ENCODE results near the gene TACR1.

DNA sequence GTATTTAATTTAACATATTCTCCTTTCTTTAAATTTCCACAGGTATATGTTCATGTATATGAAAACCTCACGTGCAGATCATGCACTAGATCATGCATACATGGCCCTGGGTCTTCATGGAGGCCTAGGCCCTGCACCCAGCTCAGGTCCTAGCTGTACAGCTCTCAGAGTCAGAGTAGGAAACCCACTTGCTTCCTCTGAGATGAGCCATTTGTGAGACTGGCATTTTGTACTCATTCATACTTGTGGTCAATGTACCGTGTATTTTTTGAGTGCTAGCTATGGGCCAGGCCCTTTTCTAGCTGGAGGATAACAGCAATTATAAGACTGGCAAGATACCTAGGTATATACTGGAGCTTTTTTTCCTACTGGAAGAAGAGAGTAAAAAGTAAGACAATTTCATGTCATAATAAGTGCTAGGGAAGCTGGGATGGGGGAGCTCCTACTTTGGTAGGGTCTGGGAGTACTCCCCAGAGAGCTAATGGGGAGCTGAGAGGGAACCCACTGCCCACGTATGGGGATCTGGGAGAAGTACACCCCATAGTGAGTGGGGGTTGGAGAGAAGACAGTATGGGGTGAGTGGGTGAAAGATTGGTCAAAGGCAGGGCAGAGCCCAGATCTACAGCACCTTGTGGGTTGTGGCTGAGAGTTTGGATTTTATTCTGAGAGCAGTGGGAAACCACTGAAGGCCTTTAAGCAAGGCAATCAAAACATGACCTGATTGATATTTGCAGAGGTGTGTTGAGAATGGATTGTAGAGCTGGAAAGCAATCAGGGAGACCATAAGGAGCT lies 168.9 kb downstream of the TACR1 start:
- TF ChIP-seq, protein P1, sequence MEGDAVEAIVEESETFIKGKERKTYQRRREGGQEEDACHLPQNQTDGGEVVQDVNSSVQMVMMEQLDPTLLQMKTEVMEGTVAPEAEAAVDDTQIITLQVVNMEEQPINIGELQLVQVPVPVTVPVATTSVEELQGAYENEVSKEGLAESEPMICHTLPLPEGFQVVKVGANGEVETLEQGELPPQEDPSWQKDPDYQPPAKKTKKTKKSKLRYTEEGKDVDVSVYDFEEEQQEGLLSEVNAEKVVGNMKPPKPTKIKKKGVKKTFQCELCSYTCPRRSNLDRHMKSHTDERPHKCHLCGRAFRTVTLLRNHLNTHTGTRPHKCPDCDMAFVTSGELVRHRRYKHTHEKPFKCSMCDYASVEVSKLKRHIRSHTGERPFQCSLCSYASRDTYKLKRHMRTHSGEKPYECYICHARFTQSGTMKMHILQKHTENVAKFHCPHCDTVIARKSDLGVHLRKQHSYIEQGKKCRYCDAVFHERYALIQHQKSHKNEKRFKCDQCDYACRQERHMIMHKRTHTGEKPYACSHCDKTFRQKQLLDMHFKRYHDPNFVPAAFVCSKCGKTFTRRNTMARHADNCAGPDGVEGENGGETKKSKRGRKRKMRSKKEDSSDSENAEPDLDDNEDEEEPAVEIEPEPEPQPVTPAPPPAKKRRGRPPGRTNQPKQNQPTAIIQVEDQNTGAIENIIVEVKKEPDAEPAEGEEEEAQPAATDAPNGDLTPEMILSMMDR (IDR thresholded peaks at IDR 0.05) = no peak
- TF ChIP-seq POLR2A (IDR thresholded peaks at IDR 0.05) (no peak), POLR2AphosphoS5 (IDR thresholded peaks at IDR 0.05) (no peak)
